ENCODE results near the gene TGFB2. TPM values are rescaled to one million over a fixed set of nuclear protein-coding genes. Genes with fewer than 3 reads are reported as not detected.

Gene TGFB2
- total RNA-seq, 1 donor from 2014 or later: 34.4 TPM

GRCh38 chr1:218463194-218464156 lies 118.3 kb downstream of the TGFB2 start:
- no peak for DNase-seq (ENCODE audit: low read depth)
- no peak for TF ChIP-seq CTCF (IDR thresholded peaks at IDR 0.05; ENCODE audit: insufficient read depth, low read length, poor library complexity, severe bottlenecking)
- H3K36me3 ChIP-seq (ENCODE audit: control insufficient read depth, insufficient read depth, low read length): no peaks in the 10 kb centered on the region
- H3K4me3 ChIP-seq (ENCODE audit: low read depth, low read length): no peak overlapping the region
- no peaks in the 10 kb centered on the region for H3K27me3 ChIP-seq (ENCODE audit: control insufficient read depth, insufficient read depth, low read length)

GRCh38 chr1:218464871-218465270 lies 119.7 kb downstream of the TGFB2 start:
- Histone ChIP-seq H3K36me3 (ENCODE audit: control insufficient read depth, insufficient read depth, low read length) (no peaks in the 10 kb centered on the region), H3K4me3 (ENCODE audit: low read depth, low read length) (no peak overlapping the region), H3K27me3 (ENCODE audit: control insufficient read depth, insufficient read depth, low read length) (no peaks in the 10 kb centered on the region)
- DNase-seq (ENCODE audit: low read depth): no peak
- TF ChIP-seq CTCF (IDR thresholded peaks at IDR 0.05; ENCODE audit: insufficient read depth, low read length, poor library complexity, severe bottlenecking): no peak

GRCh38 chr1:218466341-218467010 lies 121.3 kb downstream of the TGFB2 start:
- Histone ChIP-seq H3K36me3 (ENCODE audit: control insufficient read depth, insufficient read depth, low read length) (no peaks in the 10 kb centered on the region), H3K4me3 (ENCODE audit: low read depth, low read length) (no peak overlapping the region), H3K27me3 (ENCODE audit: control insufficient read depth, insufficient read depth, low read length) (no peaks in the 10 kb centered on the region)
- no peak for TF ChIP-seq CTCF (IDR thresholded peaks at IDR 0.05; ENCODE audit: insufficient read depth, low read length, poor library complexity, severe bottlenecking)
- DNase-seq (ENCODE audit: low read depth): no peak

- H3K36me3 ChIP-seq (ENCODE audit: control insufficient read depth, insufficient read depth, low read length): no peaks in the 10 kb centered on the region
- no peak for TF ChIP-seq CTCF (IDR thresholded peaks at IDR 0.05; ENCODE audit: insufficient read depth, low read length, poor library complexity, severe bottlenecking)
- no peak overlapping the region for H3K4me3 ChIP-seq (ENCODE audit: low read depth, low read length)
- no peak for DNase-seq (ENCODE audit: low read depth)
- H3K27me3 ChIP-seq (ENCODE audit: control insufficient read depth, insufficient read depth, low read length): no peaks in the 10 kb centered on the region
Observed at GRCh38 chr1:218467101-218468072, 122.3 kb downstream of the TGFB2 start.

GRCh38 chr1:218468711-218469110 lies 123.6 kb downstream of the TGFB2 start:
- Histone ChIP-seq H3K4me3 (ENCODE audit: low read depth, low read length) (no peak overlapping the region), H3K36me3 (ENCODE audit: control insufficient read depth, insufficient read depth, low read length) (no peaks in the 10 kb centered on the region), H3K27me3 (ENCODE audit: control insufficient read depth, insufficient read depth, low read length) (no peaks in the 10 kb centered on the region)
- DNase-seq (ENCODE audit: low read depth): no peak
- TF ChIP-seq CTCF (IDR thresholded peaks at IDR 0.05; ENCODE audit: insufficient read depth, low read length, poor library complexity, severe bottlenecking): no peak

Data from kidney epithelial cell (primary cell).